ENCODE data around the gene MAPK8IP3.

MAPK8IP3 gene

GRCh38 chr16:1788708-1789100 lies 82.7 kb downstream of the MAPK8IP3 start:
- Histone ChIP-seq H3K27ac (ENCODE audit: low read depth, low read length) (no peak overlapping the region), H4K8ac (ENCODE audit: low read depth, low read length) (no peak overlapping the region), H3K4me3 (ENCODE audit: low read length) (no peak overlapping the region), H3K4me2 (ENCODE audit: low read length) (no peak overlapping the region), H2AK5ac (ENCODE audit: low read length) (no peak overlapping the region), H3K4ac (ENCODE audit: low read depth, low read length) (no peak overlapping the region), H3K79me1 (ENCODE audit: low read length) (peaks cover 11% of the 10 kb centered on the region), H3K79me2 (ENCODE audit: control insufficient read depth, insufficient read depth, low read length) (peaks cover 19% of the 10 kb centered on the region), H2BK15ac (replicated peaks; ENCODE audit: low read depth) (no peak overlapping the region), H2BK5ac (ENCODE audit: low read length) (no peak overlapping the region), H3K56ac (ENCODE audit: low read length) (no peak overlapping the region), H2BK120ac (ENCODE audit: low read depth, low read length) (no peak overlapping the region), H3K9ac (ENCODE audit: low read length) (no peak overlapping the region), H3K18ac (ENCODE audit: low read length) (no peak overlapping the region), H3K36me3 (ENCODE audit: control insufficient read depth, insufficient read depth, low read length) (peaks cover 2% of the 10 kb centered on the region), H4K5ac (ENCODE audit: low read length) (no peak overlapping the region), H3K27me3 (ENCODE audit: insufficient read depth, low read length, poor library complexity) (no peaks in the 10 kb centered on the region), H3K23ac (ENCODE audit: low read length) (no peak overlapping the region), H3K4me1 (ENCODE audit: control insufficient read depth, low read depth, low read length) (no peaks in the 10 kb centered on the region)
- DNase-seq: no peak
- WGBS (ENCODE audit: extremely low coverage, insufficient coverage, low lambda C conversion rate): no CpG with 5 or more reads among the region's 19 CpGs

GRCh38 chr16:1789643-1790045 lies 83.6 kb downstream of the MAPK8IP3 start:
- no peak for DNase-seq
- H3K4me2 ChIP-seq (ENCODE audit: low read length): no peak overlapping the region
- no peak overlapping the region for H4K5ac ChIP-seq (ENCODE audit: low read length)
- no CpG with 5 or more reads among the region's 25 CpGs for WGBS (ENCODE audit: extremely low coverage, insufficient coverage, low lambda C conversion rate)
- H3K23ac ChIP-seq (ENCODE audit: low read length): no peak overlapping the region
- H3K18ac ChIP-seq (ENCODE audit: low read length): no peak overlapping the region
- H3K79me1 ChIP-seq (ENCODE audit: low read length): peaks cover 11% of the 10 kb centered on the region
- peaks cover 13% of the 10 kb centered on the region for H3K79me2 ChIP-seq (ENCODE audit: control insufficient read depth, insufficient read depth, low read length)
- no peak overlapping the region for H3K56ac ChIP-seq (ENCODE audit: low read length)
- H3K9ac ChIP-seq (ENCODE audit: low read length): no peak overlapping the region
- no peak overlapping the region for H3K4me3 ChIP-seq (ENCODE audit: low read length)
- no peak overlapping the region for H2BK5ac ChIP-seq (ENCODE audit: low read length)
- H3K27me3 ChIP-seq (ENCODE audit: insufficient read depth, low read length, poor library complexity): no peaks in the 10 kb centered on the region
- no peak overlapping the region for H3K27ac ChIP-seq (ENCODE audit: low read depth, low read length)
- H2BK120ac ChIP-seq (ENCODE audit: low read depth, low read length): no peak overlapping the region
- H2BK15ac ChIP-seq (replicated peaks; ENCODE audit: low read depth): no peak overlapping the region
- no peak overlapping the region for H4K8ac ChIP-seq (ENCODE audit: low read depth, low read length)
- H3K4me1 ChIP-seq (ENCODE audit: control insufficient read depth, low read depth, low read length): no peaks in the 10 kb centered on the region
- no peak overlapping the region for H2AK5ac ChIP-seq (ENCODE audit: low read length)
- peaks cover 2% of the 10 kb centered on the region for H3K36me3 ChIP-seq (ENCODE audit: control insufficient read depth, insufficient read depth, low read length)
- H3K4ac ChIP-seq (ENCODE audit: low read depth, low read length): no peak overlapping the region

- no peak overlapping the region for H3K56ac ChIP-seq (ENCODE audit: low read length)
- peaks cover 2% of the 10 kb centered on the region for H3K36me3 ChIP-seq (ENCODE audit: control insufficient read depth, insufficient read depth, low read length)
- H3K27me3 ChIP-seq (ENCODE audit: insufficient read depth, low read length, poor library complexity): no peaks in the 10 kb centered on the region
Measured at GRCh38 chr16:1790261-1790610, 84.2 kb downstream of the MAPK8IP3 start.

GRCh38 chr16:1790611-1791255 lies 84.7 kb downstream of the MAPK8IP3 start:
- H3K36me3 ChIP-seq (ENCODE audit: control insufficient read depth, insufficient read depth, low read length): peaks cover 2% of the 10 kb centered on the region
- peaks cover 5% of the 10 kb centered on the region for H3K79me2 ChIP-seq (ENCODE audit: control insufficient read depth, insufficient read depth, low read length)
- H3K4me3 ChIP-seq (ENCODE audit: low read length): no peak overlapping the region
- no peak overlapping the region for H2BK120ac ChIP-seq (ENCODE audit: low read depth, low read length)
- H3K27me3 ChIP-seq (ENCODE audit: insufficient read depth, low read length, poor library complexity): no peaks in the 10 kb centered on the region
- H4K5ac ChIP-seq (ENCODE audit: low read length): no peak overlapping the region
- H3K4ac ChIP-seq (ENCODE audit: low read depth, low read length): no peak overlapping the region
- DNase-seq: no peak
- peaks cover 6% of the 10 kb centered on the region for H3K79me1 ChIP-seq (ENCODE audit: low read length)
- no CpG with 5 or more reads among the region's 44 CpGs for WGBS (ENCODE audit: extremely low coverage, insufficient coverage, low lambda C conversion rate)
- no peak overlapping the region for H2AK5ac ChIP-seq (ENCODE audit: low read length)
- H3K56ac ChIP-seq (ENCODE audit: low read length): no peak overlapping the region
- no peak overlapping the region for H2BK15ac ChIP-seq (replicated peaks; ENCODE audit: low read depth)
- H3K4me2 ChIP-seq (ENCODE audit: low read length): no peak overlapping the region
- H3K4me1 ChIP-seq (ENCODE audit: control insufficient read depth, low read depth, low read length): no peaks in the 10 kb centered on the region
- no peak overlapping the region for H2BK5ac ChIP-seq (ENCODE audit: low read length)
- no peak overlapping the region for H4K8ac ChIP-seq (ENCODE audit: low read depth, low read length)
- H3K27ac ChIP-seq (ENCODE audit: low read depth, low read length): no peak overlapping the region
- H3K18ac ChIP-seq (ENCODE audit: low read length): no peak overlapping the region
- H3K23ac ChIP-seq (ENCODE audit: low read length): no peak overlapping the region
- no peak overlapping the region for H3K9ac ChIP-seq (ENCODE audit: low read length)

More at GRCh38 chr16:1790261-1790610, 84.2 kb downstream of the MAPK8IP3 start:
- Histone ChIP-seq H3K23ac (ENCODE audit: low read length) (no peak overlapping the region), H3K79me1 (ENCODE audit: low read length) (peaks cover 8% of the 10 kb centered on the region), H2AK5ac (ENCODE audit: low read length) (no peak overlapping the region), H4K5ac (ENCODE audit: low read length) (no peak overlapping the region), H3K4me3 (ENCODE audit: low read length) (no peak overlapping the region), H3K4ac (ENCODE audit: low read depth, low read length) (no peak overlapping the region), H3K9ac (ENCODE audit: low read length) (no peak overlapping the region), H2BK120ac (ENCODE audit: low read depth, low read length) (no peak overlapping the region), H4K8ac (ENCODE audit: low read depth, low read length) (no peak overlapping the region), H3K4me2 (ENCODE audit: low read length) (no peak overlapping the region), H3K4me1 (ENCODE audit: control insufficient read depth, low read depth, low read length) (no peaks in the 10 kb centered on the region), H3K27ac (ENCODE audit: low read depth, low read length) (no peak overlapping the region), H3K18ac (ENCODE audit: low read length) (no peak overlapping the region), H2BK15ac (replicated peaks; ENCODE audit: low read depth) (no peak overlapping the region), H2BK5ac (ENCODE audit: low read length) (no peak overlapping the region), H3K79me2 (ENCODE audit: control insufficient read depth, insufficient read depth, low read length) (peaks cover 10% of the 10 kb centered on the region)
- no peak for DNase-seq
- WGBS (ENCODE audit: extremely low coverage, insufficient coverage, low lambda C conversion rate): no CpG with 5 or more reads among the region's 15 CpGs

GRCh38 chr16:1791256-1791942 lies 85.4 kb downstream of the MAPK8IP3 start:
- Histone ChIP-seq H4K8ac (ENCODE audit: low read depth, low read length) (no peak overlapping the region), H3K4me2 (ENCODE audit: low read length) (no peak overlapping the region), H3K23ac (ENCODE audit: low read length) (no peak overlapping the region), H3K56ac (ENCODE audit: low read length) (no peak overlapping the region), H3K9ac (ENCODE audit: low read length) (no peak overlapping the region), H3K4me1 (ENCODE audit: control insufficient read depth, low read depth, low read length) (no peaks in the 10 kb centered on the region), H3K27ac (ENCODE audit: low read depth, low read length) (no peak overlapping the region), H3K4ac (ENCODE audit: low read depth, low read length) (no peak overlapping the region), H4K5ac (ENCODE audit: low read length) (no peak overlapping the region), H3K18ac (ENCODE audit: low read length) (no peak overlapping the region), H3K27me3 (ENCODE audit: insufficient read depth, low read length, poor library complexity) (no peaks in the 10 kb centered on the region), H2BK5ac (ENCODE audit: low read length) (no peak overlapping the region), H2BK120ac (ENCODE audit: low read depth, low read length) (no peak overlapping the region), H2BK15ac (replicated peaks; ENCODE audit: low read depth) (no peak overlapping the region), H3K79me1 (ENCODE audit: low read length) (peaks cover 4% of the 10 kb centered on the region), H3K4me3 (ENCODE audit: low read length) (no peak overlapping the region), H3K79me2 (ENCODE audit: control insufficient read depth, insufficient read depth, low read length) (peaks cover 3% of the 10 kb centered on the region), H2AK5ac (ENCODE audit: low read length) (no peak overlapping the region), H3K36me3 (ENCODE audit: control insufficient read depth, insufficient read depth, low read length) (peaks cover 2% of the 10 kb centered on the region)
- DNase-seq: no peak
- WGBS (ENCODE audit: extremely low coverage, insufficient coverage, low lambda C conversion rate): no CpG with 5 or more reads among the region's 53 CpGs
